SU-DHL-6 (cell line): Measurements from ENCODE around the gene OSBPL5.

Source experiments
- EZH2phosphoT487 ChIP-seq: fragments of 200-600 bp; sonication (generic), shearing (Covaris generic); conservative IDR thresholded peaks from 2 replicates; pipeline ENCODE4 v1.6.1; 2018; ENCODE audit warnings: mild to moderate bottlenecking, antibody characterized with exemption, low read length, moderate library complexity, mixed read lengths
- TF ChIP-seq, protein P1 (sequence below): fragments of 200-600 bp; sonication (generic); IDR thresholded peaks from one replicate; pipeline ENCODE4 v1.5.1; 2017; ENCODE audit warnings: antibody characterized with exemption, mild to moderate bottlenecking, low read length, moderate library complexity; ENCODE audit not compliant: insufficient read depth, poor library complexity, severe bottlenecking

DNA sequence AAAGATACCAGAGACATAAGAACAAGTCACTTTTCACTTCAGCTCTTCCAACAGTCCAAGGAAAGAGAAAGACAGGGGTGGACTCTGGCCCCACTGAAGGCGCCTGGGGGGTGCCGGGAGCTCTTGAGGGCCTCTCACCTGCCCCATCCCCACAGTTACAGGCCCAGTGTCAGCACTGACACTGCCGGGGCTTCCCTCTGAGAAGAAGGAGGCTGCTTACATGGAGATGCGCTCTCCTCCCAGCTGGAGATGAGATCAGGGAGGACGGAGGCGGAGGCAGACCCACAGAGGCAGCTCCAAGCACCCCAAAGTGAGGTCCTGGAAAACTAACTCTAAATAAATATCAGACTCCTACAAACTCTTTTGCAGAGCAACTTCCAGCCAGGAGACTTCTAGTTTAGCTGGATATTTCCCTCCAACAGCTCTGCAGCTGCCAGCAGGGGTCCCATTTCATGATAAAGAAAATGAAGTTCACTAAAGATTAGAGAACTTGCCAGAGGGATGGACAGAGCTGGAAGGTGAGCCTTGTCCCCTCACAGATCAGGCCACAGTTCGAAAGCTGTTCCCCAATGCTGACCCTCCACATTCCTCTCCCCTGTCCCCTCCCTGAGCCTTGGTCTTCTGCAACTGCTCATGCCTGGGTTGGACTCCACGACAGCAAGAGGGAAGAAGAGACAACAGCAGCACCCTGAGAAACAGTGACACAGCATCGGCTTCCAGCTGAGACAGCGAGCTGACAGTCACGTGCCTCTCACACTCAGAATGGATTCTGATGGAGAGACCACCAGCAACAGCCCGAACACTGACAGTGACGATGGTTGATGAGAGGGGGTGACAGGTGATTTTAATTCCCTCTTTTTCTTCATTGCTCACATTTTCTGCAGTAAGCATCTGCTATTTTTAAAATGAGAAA, 113.7 kb downstream of the OSBPL5 start:
- TF ChIP-seq, protein P1, sequence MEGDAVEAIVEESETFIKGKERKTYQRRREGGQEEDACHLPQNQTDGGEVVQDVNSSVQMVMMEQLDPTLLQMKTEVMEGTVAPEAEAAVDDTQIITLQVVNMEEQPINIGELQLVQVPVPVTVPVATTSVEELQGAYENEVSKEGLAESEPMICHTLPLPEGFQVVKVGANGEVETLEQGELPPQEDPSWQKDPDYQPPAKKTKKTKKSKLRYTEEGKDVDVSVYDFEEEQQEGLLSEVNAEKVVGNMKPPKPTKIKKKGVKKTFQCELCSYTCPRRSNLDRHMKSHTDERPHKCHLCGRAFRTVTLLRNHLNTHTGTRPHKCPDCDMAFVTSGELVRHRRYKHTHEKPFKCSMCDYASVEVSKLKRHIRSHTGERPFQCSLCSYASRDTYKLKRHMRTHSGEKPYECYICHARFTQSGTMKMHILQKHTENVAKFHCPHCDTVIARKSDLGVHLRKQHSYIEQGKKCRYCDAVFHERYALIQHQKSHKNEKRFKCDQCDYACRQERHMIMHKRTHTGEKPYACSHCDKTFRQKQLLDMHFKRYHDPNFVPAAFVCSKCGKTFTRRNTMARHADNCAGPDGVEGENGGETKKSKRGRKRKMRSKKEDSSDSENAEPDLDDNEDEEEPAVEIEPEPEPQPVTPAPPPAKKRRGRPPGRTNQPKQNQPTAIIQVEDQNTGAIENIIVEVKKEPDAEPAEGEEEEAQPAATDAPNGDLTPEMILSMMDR: no peak
- no peak for TF ChIP-seq EZH2phosphoT487
